SK-N-SH (cell line): ENCODE measurements around the gene APOD. TPM values are rescaled to one million over a fixed set of nuclear protein-coding genes. Genes with fewer than 3 reads are reported as not detected.

Source experiments
- CTCF ChIA-PET: fragments of 300-600, 350-600 bp; formaldehyde crosslinking; extraction: SDS; loops from one replicate; lab custom pipeline; 2021; lab: Yijun Ruan, JAX
- POLR2A ChIA-PET: fragments of 350-600 bp; sonication (Branson Sonifier 250); formaldehyde crosslinking; extraction: SDS; loops from one replicate; lab custom pipeline; 2020; ENCODE audit warnings: antibody characterized with exemption, inconsistent platforms; lab: Yijun Ruan, JAX
- DNase-seq: peaks from one replicate; pipeline ENCODE4 v3.0.0; 2012
- H2AFZ ChIP-seq: fragments of 200-600 bp; sonication (generic); 2 replicates; pipeline ENCODE4 v1.8.1; 2016; ENCODE audit warnings: antibody characterized with exemption, mild to moderate bottlenecking, low read depth
- H3F3A ChIP-seq: fragments of 200-600 bp; sonication (generic); replicated peaks from 2 replicates; pipeline ENCODE3; 2016; ENCODE audit warnings: antibody characterized with exemption, mild to moderate bottlenecking; ENCODE audit not compliant: insufficient read depth
- H3K27ac ChIP-seq, 2 experiments: fragments of 200-500 bp in 1 of 2; fragments of 200-600 bp in 1 of 2; sonication (Bioruptor generic) in 1 of 2; sonication (generic), shearing (Covaris generic) in 1 of 2; 2 replicates each; pipeline versions ENCODE4 v1.5.1 to v1.6.1; 2014 to 2016; ENCODE audit warnings: low read depth in 2 of 2, inconsistent platforms in 1 of 2, low read length in 1 of 2, mild to moderate bottlenecking in 1 of 2, mixed read lengths in 1 of 2
- H3K27me3 ChIP-seq: fragments of 200-600 bp; sonication (generic), shearing (Covaris generic); 2 replicates; pipeline ENCODE4 v1.6.1; 2016; ENCODE audit warnings: mixed run types; ENCODE audit not compliant: insufficient read depth
- H3K36me3 ChIP-seq, 2 experiments: fragments of 200-500 bp in 1 of 2; fragments of 200-600 bp in 1 of 2; sonication (Bioruptor generic) in 1 of 2; sonication (generic) in 1 of 2; replicated peaks in 1 of 2; 2 replicates each; pipeline versions ENCODE3 to v1.5.1; 2014 to 2016; ENCODE audit warnings: low read length in 1 of 2, mild to moderate bottlenecking in 1 of 2; ENCODE audit not compliant: insufficient read depth in 2 of 2, control insufficient read depth in 1 of 2
- H3K4me1 ChIP-seq, 2 experiments: fragments of 200-500 bp in 1 of 2; fragments of 200-600 bp in 1 of 2; sonication (Bioruptor generic) in 1 of 2; sonication (generic), shearing (Covaris generic) in 1 of 2; 2 replicates each; pipeline versions ENCODE4 v1.5.1 to v1.6.1; 2014 to 2016; ENCODE audit warnings: low read depth in 1 of 2, low read length in 1 of 2, mixed run types in 1 of 2; ENCODE audit not compliant: insufficient read depth in 2 of 2, control insufficient read depth in 1 of 2
- H3K4me2 ChIP-seq: fragments of 200-600 bp; sonication (generic), shearing (Covaris generic); 2 replicates; pipeline ENCODE4 v1.6.1; 2017; ENCODE audit warnings: mixed run types
- H3K4me3 ChIP-seq, 2 experiments: fragments of 200-500 bp in 1 of 2; fragments of 200-600 bp in 1 of 2; sonication (Bioruptor generic) in 1 of 2; sonication (generic), shearing (Covaris generic) in 1 of 2; 2 replicates each; pipeline versions ENCODE4 v1.5.1 to v1.8.1; 2014 to 2016; ENCODE audit warnings: low read depth in 2 of 2, inconsistent platforms in 1 of 2, low read length in 1 of 2, mild to moderate bottlenecking in 1 of 2, mixed read lengths in 1 of 2, moderate library complexity in 1 of 2
- H3K79me2 ChIP-seq: fragments of 200-600 bp; sonication (generic); 2 replicates; pipeline ENCODE4 v1.8.1; 2017; ENCODE audit warnings: mild to moderate bottlenecking; ENCODE audit not compliant: insufficient read depth
- H3K9ac ChIP-seq: fragments of 200-600 bp; sonication (generic); 2 replicates; pipeline ENCODE4 v1.6.1; 2017; ENCODE audit warnings: mixed run types
- H3K9me2 ChIP-seq: fragments of 200-600 bp; sonication (generic); 2 replicates; pipeline ENCODE4 v1.6.1; 2017; ENCODE audit warnings: mixed run types
- H3K9me3 ChIP-seq: fragments of 200-600 bp; sonication (generic); 2 replicates; pipeline ENCODE4 v1.6.1; 2017; ENCODE audit warnings: mixed run types, mild to moderate bottlenecking, moderate library complexity
- H4K20me1 ChIP-seq: fragments of 200-600 bp; sonication (generic); 2 replicates; pipeline ENCODE4 v1.6.1; 2017; ENCODE audit warnings: mild to moderate bottlenecking, mixed run types; ENCODE audit not compliant: insufficient read depth
- EZH2phosphoT487 ChIP-seq: fragments of 200-600 bp; sonication (generic); IDR thresholded peaks from 2 replicates; pipeline ENCODE4 v1.6.1; 2017; ENCODE audit warnings: low read depth, mixed run types, mild to moderate bottlenecking, antibody characterized with exemption, moderate library complexity, borderline replicate concordance
- GABPA ChIP-seq: IDR thresholded peaks from 2 replicates; pipeline ENCODE4 v1.4.0; 2012; ENCODE audit warnings: low read depth, mild to moderate bottlenecking
- IRF3 ChIP-seq: fragments of 150-350 bp; IDR thresholded peaks from 2 replicates; pipeline ENCODE4 v1.6.1; 2016; ENCODE audit warnings: mild to moderate bottlenecking, low read depth, low read length
- SIN3A ChIP-seq: IDR thresholded peaks from 2 replicates; pipeline ENCODE4 v1.6.1; 2012; ENCODE audit warnings: low read depth, mild to moderate bottlenecking, low read length, moderate library complexity, borderline replicate concordance
- TCF12 ChIP-seq: IDR thresholded peaks from 2 replicates; pipeline ENCODE4 v1.4.0; 2012
- TEAD4 ChIP-seq: IDR thresholded peaks from 2 replicates; pipeline ENCODE4 v1.4.0; 2012; ENCODE audit warnings: mild to moderate bottlenecking, borderline replicate concordance; ENCODE audit not compliant: insufficient read depth
- WGBS: methylation state at CpG from one replicate; pipeline ENCODE4 v1.1.6; 2017; ENCODE audit warnings: low lambda C conversion rate; 5-methylcytosine and 5-hydroxymethylcytosine counted together
- polyA plus RNA-seq, 3 experiments: library from polyadenylated mRNA; depleted of rRNA; stranded (reverse); fragments of >200 nt; gene quantifications; 2 replicates each; pipeline ENCODE4 v1.2.3, GENCODE V29; 2012
- TF ChIP-seq, protein P1 (sequence below): IDR thresholded peaks from 2 replicates; pipeline ENCODE4 v1.4.0; 2012; ENCODE audit warnings: low read depth, borderline replicate concordance

Gene APOD
- polyA plus RNA-seq, 1 of the 3 experiments (the other 2 are of a cell fraction): 0.05 TPM

DNA sequence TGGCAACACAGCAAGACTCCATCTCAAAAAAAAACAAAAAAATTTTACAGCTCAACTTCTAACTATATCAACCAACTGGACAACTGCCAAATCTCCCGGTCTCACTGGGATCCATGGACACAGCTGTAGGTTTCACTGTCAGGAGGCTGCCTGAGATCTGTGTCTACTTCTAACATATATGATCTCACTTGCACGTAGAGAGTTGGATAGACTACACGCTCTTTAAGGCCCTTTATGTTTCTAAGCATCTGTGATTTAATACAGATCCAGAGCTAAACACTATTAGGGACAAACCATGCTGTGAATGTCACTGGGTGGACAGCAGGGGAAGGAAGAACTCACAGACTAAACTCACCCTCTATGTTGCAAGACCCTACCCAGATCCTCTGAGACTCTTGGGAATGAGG lies 13.0 kb upstream of the APOD start:
- no peaks in the 10 kb centered on the region for H3F3A ChIP-seq
- no peak overlapping the region for H3K4me2 ChIP-seq
- TF ChIP-seq EZH2phosphoT487: no peak
- no peaks in the 10 kb centered on the region for H3K36me3 ChIP-seq
- H2AFZ ChIP-seq: no peak overlapping the region
- no peak overlapping the region for H3K27ac ChIP-seq
- no peaks in the 10 kb centered on the region for H3K9me2 ChIP-seq
- no peaks in the 10 kb centered on the region for H3K79me2 ChIP-seq
- WGBS: 45% methylated on average over 3 of the region's 3 CpGs
- no peaks in the 10 kb centered on the region for H3K4me1 ChIP-seq
- H3K9me3 ChIP-seq: no peaks in the 10 kb centered on the region
- POLR2A ChIA-PET: no interaction called here
- no peak overlapping the region for H3K9ac ChIP-seq
- no peaks in the 10 kb centered on the region; the same call in 1 of the 2 replicates for H3K27me3 ChIP-seq
- H4K20me1 ChIP-seq: no peaks in the 10 kb centered on the region
- CTCF ChIA-PET: interaction anchor here (1.1 kb wide), 1 partner anchor 14 kb away, joined by 3 read pairs; no protein-coding TSS in a partner anchor
- no peak for DNase-seq
- no peak overlapping the region for H3K4me3 ChIP-seq

DNA sequence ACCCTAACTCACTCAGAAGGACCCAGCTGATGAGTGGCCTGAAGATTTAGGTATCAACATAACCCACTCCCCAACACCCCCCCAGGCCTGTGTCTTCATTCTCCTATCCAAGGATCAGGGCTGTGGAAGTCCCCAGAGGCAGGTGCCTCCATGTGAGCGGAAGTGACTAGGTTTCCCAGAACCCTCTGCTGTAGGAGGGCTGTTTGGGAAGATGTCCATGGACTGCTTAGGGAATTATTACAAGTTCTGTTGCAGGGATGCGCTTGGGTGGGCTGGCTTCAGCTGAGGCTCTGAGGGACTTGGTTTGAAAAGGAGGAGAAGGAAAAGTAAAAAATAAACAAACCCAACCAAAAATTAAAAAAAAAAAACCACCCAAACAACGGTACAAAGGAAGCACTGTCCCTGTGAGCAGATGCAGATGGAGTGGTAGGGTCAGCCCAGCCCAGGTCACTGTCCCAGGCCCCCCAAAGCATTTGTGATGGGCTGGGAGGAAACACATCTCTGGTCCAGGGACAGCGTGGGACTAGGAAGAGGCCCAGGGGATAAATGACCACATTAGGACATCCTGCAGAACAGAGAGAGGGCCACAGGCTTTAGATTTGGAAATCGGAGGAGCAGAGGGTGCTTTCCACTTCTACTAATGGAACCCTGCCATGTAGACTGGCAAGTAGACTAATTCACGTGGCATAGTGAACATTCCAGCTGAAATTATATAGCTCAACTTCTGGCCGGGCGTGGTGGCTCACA lies 12.2 kb upstream of the APOD start:
- no peaks in the 10 kb centered on the region; the same call in 1 of the 2 replicates for H3K27me3 ChIP-seq
- no peaks in the 10 kb centered on the region for H3K4me1 ChIP-seq
- H3K36me3 ChIP-seq: no peaks in the 10 kb centered on the region
- no peaks in the 10 kb centered on the region for H3F3A ChIP-seq
- no peak for DNase-seq
- H3K9me2 ChIP-seq: no peaks in the 10 kb centered on the region
- 44% methylated on average over 7 of the region's 8 CpGs for WGBS
- no peaks in the 10 kb centered on the region for H3K79me2 ChIP-seq
- H2AFZ ChIP-seq: no peak overlapping the region
- H4K20me1 ChIP-seq: no peaks in the 10 kb centered on the region
- TF ChIP-seq SIN3A: no peak
- TF ChIP-seq TCF12: no peak
- ChIA-PET CTCF (interaction anchor here (1.1 kb wide), 1 partner anchor 13 kb away, joined by 3 read pairs; no protein-coding TSS in a partner anchor), POLR2A (no interaction called here)
- H3K4me2 ChIP-seq: no peak overlapping the region
- H3K4me3 ChIP-seq: no peak overlapping the region
- no peaks in the 10 kb centered on the region for H3K9me3 ChIP-seq
- H3K9ac ChIP-seq: no peak overlapping the region
- no peak overlapping the region for H3K27ac ChIP-seq

DNA sequence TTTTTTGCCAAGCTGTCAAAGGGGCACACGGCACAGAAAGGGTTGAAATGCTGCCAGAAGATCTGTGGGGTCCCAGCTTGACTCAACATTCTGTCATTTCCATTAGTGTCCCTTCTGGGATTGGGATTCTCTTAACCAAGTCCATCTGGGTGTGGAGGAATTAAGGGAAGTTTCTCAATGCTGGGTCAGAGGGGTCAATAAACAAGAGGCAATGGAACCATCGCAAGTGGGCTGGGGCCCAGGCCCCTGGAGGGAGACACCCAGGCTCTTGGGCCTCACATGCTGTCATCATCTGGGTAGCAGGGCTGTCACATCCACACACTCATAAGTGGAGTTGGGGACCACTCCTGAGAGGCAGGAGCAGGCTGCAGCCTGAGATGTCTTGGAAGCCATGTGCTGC lies 8.1 kb upstream of the APOD start:
- POLR2A ChIA-PET: no interaction called here
- H3K79me2 ChIP-seq: no peaks in the 10 kb centered on the region
- WGBS: 52% methylated on average over 2 of the region's 2 CpGs
- no peak overlapping the region for H3K9ac ChIP-seq
- CTCF ChIA-PET: no interaction called here
- no peaks in the 10 kb centered on the region; the same call in 1 of the 2 replicates for H3K27me3 ChIP-seq
- no peaks in the 10 kb centered on the region for H3K36me3 ChIP-seq
- TF ChIP-seq GABPA (no peak), TEAD4 (no peak), IRF3 (no peak)
- TF ChIP-seq, protein P1, sequence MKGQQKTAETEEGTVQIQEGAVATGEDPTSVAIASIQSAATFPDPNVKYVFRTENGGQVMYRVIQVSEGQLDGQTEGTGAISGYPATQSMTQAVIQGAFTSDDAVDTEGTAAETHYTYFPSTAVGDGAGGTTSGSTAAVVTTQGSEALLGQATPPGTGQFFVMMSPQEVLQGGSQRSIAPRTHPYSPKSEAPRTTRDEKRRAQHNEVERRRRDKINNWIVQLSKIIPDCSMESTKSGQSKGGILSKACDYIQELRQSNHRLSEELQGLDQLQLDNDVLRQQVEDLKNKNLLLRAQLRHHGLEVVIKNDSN: no peak
- H3F3A ChIP-seq: no peaks in the 10 kb centered on the region
- H3K9me2 ChIP-seq: no peaks in the 10 kb centered on the region
- H3K4me2 ChIP-seq: no peak overlapping the region
- no peaks in the 10 kb centered on the region for H4K20me1 ChIP-seq
- no peaks in the 10 kb centered on the region for H3K9me3 ChIP-seq
- H3K4me3 ChIP-seq: no peak overlapping the region
- no peak for DNase-seq
- H2AFZ ChIP-seq: no peak overlapping the region
- no peaks in the 10 kb centered on the region for H3K4me1 ChIP-seq
- no peak overlapping the region for H3K27ac ChIP-seq
